ENCODE measurements around the gene UBAC2. TPM values are rescaled to one million over a fixed set of nuclear protein-coding genes. Genes with fewer than 3 reads are reported as not detected.

The UBAC2 gene
- total and polyA plus RNA-seq, 10 donors = 49.3 to 82.1 (median 66.2) TPM

- H3K4me3 ChIP-seq = no peak overlapping the region
- TF ChIP-seq POLR2A (IDR thresholded peaks at IDR 0.05) (no peak), CTCF (IDR thresholded peaks at IDR 0.05 in 8 of 11, conservative IDR thresholded peaks at IDR 0.05 in 3 of 11) (no peak), POLR2AphosphoS5 (IDR thresholded peaks at IDR 0.05) (no peak)
- DNase-seq = no peak
- H3K27me3 ChIP-seq (replicated peaks in 1 of 7) = no peaks in the 10 kb centered on the region
- H3K4me1 ChIP-seq = peaks cover 0 to 21% (median 6%) of the 10 kb centered on the region in 6 donors
- H3K9me3 ChIP-seq = no peaks in the 10 kb centered on the region
- H3K27ac ChIP-seq = no peak overlapping the region
- H3K36me3 ChIP-seq = no peaks in the 10 kb centered on the region
- intact Hi-C loops (cut with DNase I; ENCODE audit: low total_unique reads) = no loop called here
These were observed 8.2 kb upstream of the UBAC2 start for GRCh38 chr13:99192480-99192879.

GRCh38 chr13:99193152-99193551 lies 7.5 kb upstream of the UBAC2 start:
- Histone ChIP-seq H3K27ac (no peak overlapping the region), H3K4me3 (no peak overlapping the region), H3K9me3 (no peaks in the 10 kb centered on the region), H3K4me1 (peaks cover 0 to 21% (median 6%) of the 10 kb centered on the region in 6 donors), H3K27me3 (replicated peaks in 1 of 7) (no peaks in the 10 kb centered on the region), H3K36me3 (no peaks in the 10 kb centered on the region)
- TF ChIP-seq POLR2A (IDR thresholded peaks at IDR 0.05) (no peak), POLR2AphosphoS5 (IDR thresholded peaks at IDR 0.05) (no peak)
- no peak for DNase-seq
- WGBS, 5 donors = 68 to 93% (median 86%) methylated on average over 4 of the region's 4 CpGs
- intact Hi-C loops (cut with DNase I; ENCODE audit: low total_unique reads) = no loop called here

DNA sequence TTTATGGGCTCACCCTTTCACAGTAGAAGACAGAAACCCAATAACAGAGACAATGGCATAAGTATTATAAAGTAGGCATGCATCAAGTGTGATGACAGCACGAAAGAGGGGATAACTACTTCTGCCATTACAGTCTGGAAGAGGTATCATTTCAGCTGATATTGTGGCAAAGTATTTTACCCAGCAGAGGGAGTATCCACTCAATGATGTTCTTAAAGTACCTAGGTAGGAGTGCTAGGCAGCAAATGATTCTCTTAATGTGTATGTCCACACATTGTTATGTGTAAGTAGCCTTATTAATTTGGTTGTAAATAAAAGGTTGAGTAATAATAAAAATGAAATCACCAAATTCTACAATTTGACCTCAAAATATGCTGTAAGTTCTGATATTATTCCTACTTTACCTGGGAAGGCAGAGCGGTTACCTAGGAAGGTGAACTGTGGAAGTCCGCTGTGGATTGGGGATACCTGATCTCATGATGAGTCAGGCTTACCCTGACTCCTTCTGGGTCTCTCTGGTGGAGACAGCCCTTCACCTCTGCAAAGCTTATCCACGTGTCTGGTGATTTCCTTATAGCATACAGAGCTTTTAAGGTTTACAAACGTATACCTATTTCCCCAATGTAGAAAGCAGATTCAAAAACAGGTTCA lies 4.1 kb upstream of the UBAC2 start:
- Histone ChIP-seq H3K4me3 (no peak overlapping the region), H3K36me3 (no peaks in the 10 kb centered on the region), H3K27ac (no peak overlapping the region), H3K9me3 (no peaks in the 10 kb centered on the region), H3K27me3 (replicated peaks in 1 of 7) (no peaks in the 10 kb centered on the region), H3K4me1 (peaks cover 0 to 37% (median 18%) of the 10 kb centered on the region in 6 donors)
- no peak for DNase-seq
- WGBS, 5 donors = 84 to 93% (median 88%) methylated on average over 5 of the region's 5 CpGs
- intact Hi-C loops (cut with DNase I; ENCODE audit: low total_unique reads) = loop anchor here (5.0 kb wide), 1 partner anchor 71 kb away; no protein-coding TSS in a partner anchor
- TF ChIP-seq POLR2A (IDR thresholded peaks at IDR 0.05) = no peak
- peak in 10 of 11 experiments; percentile 25 to 55 (median 36) for TF ChIP-seq CTCF (IDR thresholded peaks at IDR 0.05 in 8 of 11, conservative IDR thresholded peaks at IDR 0.05 in 3 of 11)

DNA sequence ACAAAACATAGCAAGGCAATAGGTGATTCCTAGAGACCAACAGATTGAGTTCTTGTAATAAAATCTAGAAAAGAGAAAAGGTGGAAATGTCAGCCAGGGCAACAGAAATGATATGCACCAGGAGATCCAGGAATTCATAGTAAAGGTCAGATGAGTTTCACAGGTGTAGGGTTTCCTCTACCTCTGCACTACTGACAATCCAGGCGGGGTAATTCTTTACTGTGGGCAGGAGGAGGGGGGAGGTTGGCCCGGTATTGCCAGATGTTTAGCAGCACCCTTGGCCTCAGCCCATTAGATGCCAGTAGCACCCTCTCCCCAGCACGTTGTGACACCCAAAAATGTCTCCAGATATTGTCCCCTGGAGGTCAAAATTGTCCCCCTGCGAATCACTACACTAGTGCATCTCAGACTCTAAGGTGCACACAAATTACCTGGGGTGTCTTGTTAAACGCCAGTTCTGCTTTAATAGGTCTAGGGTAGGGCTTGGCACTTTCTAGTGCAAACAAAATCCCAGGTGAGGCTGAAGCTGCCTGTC lies 3.5 kb upstream of the UBAC2 start:
- Histone ChIP-seq H3K9me3 (no peaks in the 10 kb centered on the region), H3K27ac (no peak overlapping the region), H3K4me1 (peaks cover 4 to 37% (median 18%) of the 10 kb centered on the region in 6 donors), H3K27me3 (replicated peaks in 1 of 7) (no peaks in the 10 kb centered on the region), H3K4me3 (no peak overlapping the region), H3K36me3 (no peaks in the 10 kb centered on the region)
- no peak for TF ChIP-seq POLR2AphosphoS5 (IDR thresholded peaks at IDR 0.05)
- no peak for TF ChIP-seq POLR2A (IDR thresholded peaks at IDR 0.05)
- DNase-seq = no peak
- intact Hi-C loops (cut with DNase I; ENCODE audit: low total_unique reads) = loop anchor here (5.0 kb wide), 1 partner anchor 70 kb away; no protein-coding TSS in a partner anchor
- 76 to 83% (median 79%) methylated on average over 5 of the region's 5 CpGs for WGBS, 5 donors

All from spleen (tissue), 11 donors.